Measurements from ENCODE around the gene TOR3A. TPM values are rescaled to one million over a fixed set of nuclear protein-coding genes. Genes with fewer than 3 reads are reported as not detected.

Gene TOR3A
- total RNA-seq, 3 donors from 2014 or later (not counting 1 experiment from before 2014, with no cell fraction given): 22.7 to 33.3 (median 29.0) TPM

- intact Hi-C loops (cut with micrococcal nuclease): no loop called here
- Histone ChIP-seq H3K36me3 (ENCODE audit: control insufficient read depth, insufficient read depth, low read length) (peaks cover 15% of the 10 kb centered on the region), H3K4me3 (ENCODE audit: low read length) (no peak overlapping the region), H3K27ac (ENCODE audit: low read length) (no peak overlapping the region), H3K27me3 (ENCODE audit: control insufficient read depth, insufficient read depth, low read length) (no peaks in the 10 kb centered on the region), H3K9me3 (ENCODE audit: control insufficient read depth, insufficient read depth, low read length) (no peaks in the 10 kb centered on the region), H3K4me1 (ENCODE audit: control insufficient read depth, insufficient read depth, low read length) (no peaks in the 10 kb centered on the region)
- Mint-ChIP-seq H3K27me3 (ENCODE audit: low read depth in 2 of 2) (no peaks in the 10 kb centered on the region), H3K36me3 (peaks cover 15% of the 10 kb centered on the region), H3K4me1 (no peaks in the 10 kb centered on the region), H3K4me3 (no peak overlapping the region), H3K27ac (no peak overlapping the region), H3K9me3 (no peaks in the 10 kb centered on the region)
- ATAC-seq (no peak), DNase-seq (no peak)
- TF ChIP-seq CTCF (IDR thresholded peaks at IDR 0.05): no peak
- WGBS (ENCODE audit: insufficient coverage): 97% methylated on average over 3 of the region's 3 CpGs
Measured at GRCh38 chr1:179058487-179059483, 23.1 kb upstream of the TOR3A start.

- Mint-ChIP-seq H3K36me3 (peaks cover 10% of the 10 kb centered on the region), H3K9me3 (no peaks in the 10 kb centered on the region)
- 98% methylated on average over 6 of the region's 8 CpGs for WGBS (ENCODE audit: insufficient coverage)
Measured at GRCh38 chr1:179061360-179062282, 20.2 kb upstream of the TOR3A start.

GRCh38 chr1:179066471-179066870 is 15.4 kb upstream of the TOR3A start:
- ATAC-seq (no peak), DNase-seq (no peak)
- no peak for TF ChIP-seq CTCF (IDR thresholded peaks at IDR 0.05)
- Mint-ChIP-seq H3K9me3 (no peaks in the 10 kb centered on the region), H3K27ac (no peak overlapping the region), H3K27me3 (ENCODE audit: low read depth in 2 of 2) (no peaks in the 10 kb centered on the region), H3K4me3 (no peak overlapping the region), H3K36me3 (peaks cover 11% of the 10 kb centered on the region), H3K4me1 (no peaks in the 10 kb centered on the region)
- intact Hi-C loops (cut with micrococcal nuclease): no loop called here
- Histone ChIP-seq H3K27me3 (ENCODE audit: control insufficient read depth, insufficient read depth, low read length) (no peaks in the 10 kb centered on the region), H3K4me3 (ENCODE audit: low read length) (no peak overlapping the region), H3K36me3 (ENCODE audit: control insufficient read depth, insufficient read depth, low read length) (peaks cover 20% of the 10 kb centered on the region), H3K4me1 (ENCODE audit: control insufficient read depth, insufficient read depth, low read length) (no peaks in the 10 kb centered on the region), H3K27ac (ENCODE audit: low read length) (no peak overlapping the region), H3K9me3 (ENCODE audit: control insufficient read depth, insufficient read depth, low read length) (no peaks in the 10 kb centered on the region)
- WGBS (ENCODE audit: insufficient coverage): 92% methylated on average over 4 of the region's 4 CpGs

More at GRCh38 chr1:179061360-179062282, 20.2 kb upstream of the TOR3A start:
- no peak for TF ChIP-seq CTCF (IDR thresholded peaks at IDR 0.05)
- ATAC-seq (no peak), DNase-seq (no peak)
- Histone ChIP-seq H3K9me3 (ENCODE audit: control insufficient read depth, insufficient read depth, low read length) (no peaks in the 10 kb centered on the region), H3K4me1 (ENCODE audit: control insufficient read depth, insufficient read depth, low read length) (no peaks in the 10 kb centered on the region), H3K36me3 (ENCODE audit: control insufficient read depth, insufficient read depth, low read length) (peaks cover 14% of the 10 kb centered on the region), H3K27ac (ENCODE audit: low read length) (no peak overlapping the region), H3K4me3 (ENCODE audit: low read length) (no peak overlapping the region), H3K27me3 (ENCODE audit: control insufficient read depth, insufficient read depth, low read length) (no peaks in the 10 kb centered on the region)
- Mint-ChIP-seq H3K4me1 (no peaks in the 10 kb centered on the region), H3K4me3 (no peak overlapping the region), H3K27ac (no peak overlapping the region), H3K27me3 (ENCODE audit: low read depth in 2 of 2) (no peaks in the 10 kb centered on the region)
- intact Hi-C loops (cut with micrococcal nuclease): no loop called here
